Type B pancreatic cell (in vitro differentiated cells): ENCODE results near the gene RAD51B. TPM values are rescaled to one million over a fixed set of nuclear protein-coding genes. Genes with fewer than 3 reads are reported as not detected.

Experiments used
- DNase-seq: peaks from one replicate; pipeline ENCODE4 v3.0.0; 2021; ENCODE audit warnings: mixed read lengths; ENCODE audit not compliant: unreplicated experiment; ENCODE audit errors: extremely low spot score
- H3K27ac Mint-ChIP-seq: 2 replicates; pipeline ENCODE4 v1.8.0; 2021; ENCODE audit warnings: mild to moderate bottlenecking, mixed read lengths
- H3K27me3 Mint-ChIP-seq: 2 replicates; pipeline ENCODE4 v1.8.0; 2021; ENCODE audit warnings: mixed read lengths
- H3K36me3 Mint-ChIP-seq: 2 replicates; pipeline ENCODE4 v1.8.0; 2021; ENCODE audit warnings: mixed read lengths
- H3K4me1 Mint-ChIP-seq: one replicate; pipeline ENCODE4 v1.8.0; 2021; ENCODE audit warnings: mixed read lengths; ENCODE audit not compliant: unreplicated experiment
- H3K4me3 Mint-ChIP-seq: 2 replicates; pipeline ENCODE4 v1.8.0; 2021; ENCODE audit warnings: mild to moderate bottlenecking, mixed read lengths
- H3K9me3 Mint-ChIP-seq: 2 replicates; pipeline ENCODE4 v1.8.0; 2021; ENCODE audit warnings: mixed read lengths
- CTCF ChIP-seq: fragments of 200-600 bp; sonication (generic); conservative IDR thresholded peaks from 2 replicates; pipeline ENCODE4 v1.5.0; 2021; ENCODE audit warnings: antibody characterized with exemption, mild to moderate bottlenecking
- total RNA-seq: library from RNA; stranded (reverse); gene quantifications from 2 replicates; pipeline ENCODE4 v1.2.1, GENCODE V29; 2021; ENCODE audit warnings: low replicate concordance

The RAD51B gene
- total RNA-seq, 1 donor from 2014 or later: 27.3 TPM

GRCh38 chr14:68268197-68268596 is 448.6 kb downstream of the RAD51B start:
- Mint-ChIP-seq H3K4me1 (peaks cover 49% of the 10 kb centered on the region), H3K4me3 (no peak overlapping the region), H3K27ac (peak overlapping the region; percentile 27), H3K9me3 (no peaks in the 10 kb centered on the region), H3K36me3 (no peaks in the 10 kb centered on the region), H3K27me3 (no peaks in the 10 kb centered on the region)
- DNase-seq: no peak
- no peak for TF ChIP-seq CTCF

DNA sequence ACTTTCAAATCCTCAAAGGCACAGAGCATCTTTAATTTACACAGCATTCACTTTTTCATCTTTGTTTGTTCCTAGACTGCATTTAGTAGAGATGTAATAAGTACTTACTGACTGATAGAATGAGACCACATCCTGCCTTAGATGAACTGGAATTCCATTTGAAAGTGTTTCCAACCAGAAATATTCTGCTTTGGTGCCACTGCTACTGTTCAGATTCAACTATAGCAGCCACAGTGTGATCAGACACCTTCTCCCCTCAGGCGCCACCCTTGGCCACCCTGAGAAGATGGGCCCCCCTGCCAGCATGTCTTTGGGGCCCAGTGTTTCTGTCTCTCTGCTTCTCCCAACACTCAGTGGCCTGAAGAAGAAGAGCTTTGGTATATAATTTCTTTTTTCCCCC is 449.1 kb downstream of the RAD51B start:
- Mint-ChIP-seq H3K9me3 (no peaks in the 10 kb centered on the region), H3K4me3 (no peak overlapping the region), H3K4me1 (peaks cover 48% of the 10 kb centered on the region), H3K27ac (no peak overlapping the region), H3K36me3 (no peaks in the 10 kb centered on the region), H3K27me3 (no peaks in the 10 kb centered on the region)
- no peak for DNase-seq
- TF ChIP-seq CTCF: no peak

DNA sequence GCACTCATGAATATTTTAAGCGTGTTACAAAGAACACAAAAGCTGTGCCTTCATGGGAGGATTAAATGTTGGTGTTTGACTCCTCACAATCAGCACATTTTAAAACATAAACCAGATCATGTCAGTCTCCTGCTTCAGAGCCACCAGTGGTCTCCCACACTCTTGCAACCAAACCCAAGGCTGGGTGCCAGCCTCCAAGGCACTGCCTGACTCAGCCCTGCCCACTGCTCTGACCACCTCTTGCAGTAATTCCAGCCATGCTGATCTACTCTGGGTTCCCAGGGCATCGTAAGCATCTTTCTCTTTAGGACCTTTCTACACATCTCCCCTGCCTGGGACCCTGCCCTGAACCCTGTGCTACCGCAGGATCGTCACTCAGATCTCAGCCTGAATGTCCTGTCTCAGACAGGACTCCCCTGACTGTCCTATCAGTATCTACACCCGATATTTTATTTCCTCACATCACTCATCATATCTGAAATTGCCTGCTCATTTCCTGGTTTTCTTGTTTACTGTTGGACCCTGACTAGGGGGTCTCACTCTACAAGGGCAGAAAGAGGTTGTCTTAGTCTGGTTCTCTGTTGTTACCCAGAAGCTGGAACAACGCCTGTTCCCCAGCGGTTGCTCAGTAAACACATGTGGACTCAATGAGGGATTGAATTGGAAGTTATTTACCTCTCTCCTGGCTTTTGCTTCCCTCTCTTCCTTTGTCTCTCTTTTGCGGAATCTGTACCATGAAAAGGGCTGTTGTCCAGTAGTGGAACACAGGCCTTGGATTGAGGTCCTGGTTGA is 449.8 kb downstream of the RAD51B start:
- Mint-ChIP-seq H3K36me3 (no peaks in the 10 kb centered on the region), H3K4me1 (peaks cover 44% of the 10 kb centered on the region), H3K4me3 (no peak overlapping the region), H3K9me3 (no peaks in the 10 kb centered on the region), H3K27me3 (no peaks in the 10 kb centered on the region), H3K27ac (no peak overlapping the region)
- DNase-seq: no peak
- TF ChIP-seq CTCF: no peak

DNA sequence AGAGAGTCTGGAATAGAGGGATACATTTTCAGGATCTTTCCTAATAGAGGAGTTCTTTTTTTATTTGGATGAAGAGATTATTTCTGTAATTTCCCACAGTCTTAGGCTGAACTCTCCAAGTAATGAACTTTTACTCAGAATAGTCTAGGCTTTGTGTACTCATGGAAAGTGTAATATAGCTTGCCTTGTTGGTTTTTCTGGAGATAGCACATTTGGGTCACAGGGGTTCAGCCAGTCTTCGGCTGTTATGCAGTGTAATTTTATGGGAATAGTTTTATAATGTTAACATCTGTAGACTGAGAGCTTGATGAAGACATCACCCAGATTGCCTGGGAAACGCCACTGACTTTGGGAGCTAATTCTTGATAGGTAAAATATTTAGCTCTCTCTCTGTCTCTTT is 450.8 kb downstream of the RAD51B start:
- no peak overlapping the region for H3K27ac Mint-ChIP-seq
- no peaks in the 10 kb centered on the region for H3K36me3 Mint-ChIP-seq
- peaks cover 45% of the 10 kb centered on the region for H3K4me1 Mint-ChIP-seq
- no peaks in the 10 kb centered on the region for H3K27me3 Mint-ChIP-seq
- no peak for DNase-seq
- no peak for TF ChIP-seq CTCF
- no peaks in the 10 kb centered on the region for H3K9me3 Mint-ChIP-seq
- no peak overlapping the region for H3K4me3 Mint-ChIP-seq

- peaks cover 60% of the 10 kb centered on the region for H3K4me1 Mint-ChIP-seq
- H3K36me3 Mint-ChIP-seq: no peaks in the 10 kb centered on the region
- no peak overlapping the region for H3K4me3 Mint-ChIP-seq
- no peak for DNase-seq
- H3K9me3 Mint-ChIP-seq: no peaks in the 10 kb centered on the region
- H3K27ac Mint-ChIP-seq: no peak overlapping the region
- no peak for TF ChIP-seq CTCF
- no peaks in the 10 kb centered on the region for H3K27me3 Mint-ChIP-seq
Measured at GRCh38 chr14:68271913-68272391, 452.4 kb downstream of the RAD51B start.
